NT2/D1 (cell line): ENCODE measurements around the gene GALNT1.
"Not testable (repeated sequence)": the region's sequence is repeated elsewhere in the genome, so short reads cannot be mapped to it uniquely, and the experiment has no call there.

ENCODE experiments used
- DNase-seq: peaks from one replicate; pipeline ENCODE4 v3.0.0-alpha.2; 2011; ENCODE audit warnings: low read depth, low spot score
- H3K27me3 ChIP-seq: 2 replicates; pipeline ENCODE4 v1.6.0; 2011; ENCODE audit warnings: mild to moderate bottlenecking; ENCODE audit not compliant: insufficient read length, insufficient read depth
- H3K36me3 ChIP-seq: 2 replicates; pipeline ENCODE4 v1.6.1; 2011; ENCODE audit warnings: mild to moderate bottlenecking, low read length, mixed read lengths; ENCODE audit not compliant: insufficient read depth, insufficient read length
- H3K4me1 ChIP-seq: 2 replicates; pipeline ENCODE4 v1.5.1; 2011; ENCODE audit not compliant: insufficient read depth, insufficient read length
- H3K4me3 ChIP-seq: 2 replicates; pipeline ENCODE4 v1.5.1; 2011; ENCODE audit warnings: low read depth; ENCODE audit not compliant: insufficient read length
- H3K9ac ChIP-seq: 2 replicates; pipeline ENCODE4 v1.6.0; 2011; ENCODE audit warnings: low read depth; ENCODE audit not compliant: insufficient read length
- H3K9me3 ChIP-seq: 2 replicates; pipeline ENCODE4 v1.5.1; 2011; ENCODE audit warnings: mild to moderate bottlenecking, low read length; ENCODE audit not compliant: insufficient read depth
- SUZ12 ChIP-seq: IDR thresholded peaks from 2 replicates; pipeline ENCODE4 v1.6.1; 2011; ENCODE audit not compliant: insufficient read length, insufficient read depth; ENCODE audit errors: extremely low read depth
- YY1 ChIP-seq: IDR thresholded peaks from 2 replicates; pipeline ENCODE4 v1.6.1; 2011; ENCODE audit not compliant: insufficient read length, insufficient read depth
- ZNF274 ChIP-seq: IDR thresholded peaks from 2 replicates; pipeline ENCODE4 v1.6.1; 2011; ENCODE audit warnings: mild to moderate bottlenecking, low read depth, low read length

The GALNT1 gene

GRCh38 chr18:35581546-35581897 lies at the start of gene GALNT1:
Gene GALNT1, plus strand, starts transcription at chr18:35581740. Its CDS starts 72,923 bp downstream, at chr18:35654663.
- Histone ChIP-seq H3K36me3 (no peaks in the 10 kb centered on the region), H3K27me3 (peaks cover 8% of the 10 kb centered on the region), H3K9ac (peak within 1 kb of the TSS; percentile 81), H3K4me3 (peak within 1 kb of the TSS; percentile 57), H3K9me3 (peaks cover 19% of the 10 kb centered on the region), H3K4me1 (no peaks in the 10 kb centered on the region)
- TF ChIP-seq YY1 (no peak), ZNF274 (no peak), SUZ12 (no peak)
- DNase-seq = no peak

GRCh38 chr18:35533916-35534405 lies 47.6 kb upstream of the GALNT1 start:
- Histone ChIP-seq H3K9ac (no peak overlapping the region), H3K36me3 (no peaks in the 10 kb centered on the region), H3K9me3 (no peaks in the 10 kb centered on the region; the same call in none of the 2 replicates), H3K4me3 (no peak overlapping the region), H3K4me1 (no peaks in the 10 kb centered on the region), H3K27me3 (no peaks in the 10 kb centered on the region)
- no peak for DNase-seq
- no peak for TF ChIP-seq SUZ12
- no peak for TF ChIP-seq ZNF274
- TF ChIP-seq YY1 = no peak

- Histone ChIP-seq H3K27me3 (no peaks in the 10 kb centered on the region), H3K9me3 (no peaks in the 10 kb centered on the region; the same call in none of the 2 replicates), H3K9ac (no peak overlapping the region), H3K36me3 (no peaks in the 10 kb centered on the region), H3K4me3 (no peak overlapping the region), H3K4me1 (no peaks in the 10 kb centered on the region)
- DNase-seq = no peak
- TF ChIP-seq ZNF274 (no peak), YY1 (no peak), SUZ12 (no peak)
Measured at GRCh38 chr18:35535297-35535696, 46.2 kb upstream of the GALNT1 start.

GRCh38 chr18:35542356-35542755 lies 39.2 kb upstream of the GALNT1 start:
- no peak overlapping the region for H3K9ac ChIP-seq
- DNase-seq = no peak
- H3K4me1 ChIP-seq = no peaks in the 10 kb centered on the region
- H3K36me3 ChIP-seq = no peaks in the 10 kb centered on the region
- TF ChIP-seq ZNF274 (no peak), SUZ12 (no peak), YY1 (no peak)
- no peaks in the 10 kb centered on the region for H3K27me3 ChIP-seq
- H3K4me3 ChIP-seq = no peak overlapping the region
- no peaks in the 10 kb centered on the region; the same call in none of the 2 replicates for H3K9me3 ChIP-seq

- Histone ChIP-seq H3K27me3 (no peaks in the 10 kb centered on the region), H3K9ac (no peak overlapping the region), H3K36me3 (no peaks in the 10 kb centered on the region), H3K4me1 (no peaks in the 10 kb centered on the region), H3K9me3 (no peaks in the 10 kb centered on the region), H3K4me3 (no peak overlapping the region)
- no peak for TF ChIP-seq SUZ12
- TF ChIP-seq YY1 = no peak
- TF ChIP-seq ZNF274 = no peak
- DNase-seq = no peak
Measured at GRCh38 chr18:35547008-35547605, 34.4 kb upstream of the GALNT1 start.

GRCh38 chr18:35549564-35549963 lies 32.0 kb upstream of the GALNT1 start:
- no peaks in the 10 kb centered on the region for H3K36me3 ChIP-seq
- no peaks in the 10 kb centered on the region for H3K9me3 ChIP-seq
- DNase-seq = no peak
- H3K27me3 ChIP-seq = no peaks in the 10 kb centered on the region
- H3K9ac ChIP-seq = no peak overlapping the region
- H3K4me1 ChIP-seq = no peaks in the 10 kb centered on the region
- no peak overlapping the region for H3K4me3 ChIP-seq
- no peak for TF ChIP-seq SUZ12
- TF ChIP-seq ZNF274 = no peak
- no peak for TF ChIP-seq YY1

GRCh38 chr18:35553300-35553699 lies 28.2 kb upstream of the GALNT1 start:
- Histone ChIP-seq H3K36me3 (no peaks in the 10 kb centered on the region), H3K4me3 (no peak overlapping the region)
- DNase-seq = no peak

GRCh38 chr18:35555538-35555937 lies 26.0 kb upstream of the GALNT1 start:
- not testable (repeated sequence) for H3K4me1 ChIP-seq, H3K9me3 ChIP-seq, H3K9ac ChIP-seq, H3K27me3 ChIP-seq, H3K36me3 ChIP-seq, H3K4me3 ChIP-seq, DNase-seq

More at GRCh38 chr18:35553300-35553699, 28.2 kb upstream of the GALNT1 start:
- no peak for TF ChIP-seq ZNF274
- no peak for TF ChIP-seq SUZ12
- no peak for TF ChIP-seq YY1
- no peaks in the 10 kb centered on the region for H3K9me3 ChIP-seq
- H3K9ac ChIP-seq = no peak overlapping the region
- no peaks in the 10 kb centered on the region for H3K4me1 ChIP-seq
- no peaks in the 10 kb centered on the region for H3K27me3 ChIP-seq
